HG03457 (cell line): ENCODE data around the gene NEO1.
"Not testable (repeated sequence)": the region's sequence is repeated elsewhere in the genome, so short reads cannot be mapped to it uniquely, and the experiment has no call there.

Experiments
- ATAC-seq: cut with Tn5 transposase; IDR thresholded peaks from one replicate; pipeline ENCODE4 v1.9.1; 2021; ENCODE audit warnings: moderate number of reproducible peaks; ENCODE audit not compliant: unreplicated experiment

The NEO1 gene

GRCh38 chr15:73298522-73299245 lies 246.4 kb downstream of the NEO1 start:
- no peak for ATAC-seq

DNA sequence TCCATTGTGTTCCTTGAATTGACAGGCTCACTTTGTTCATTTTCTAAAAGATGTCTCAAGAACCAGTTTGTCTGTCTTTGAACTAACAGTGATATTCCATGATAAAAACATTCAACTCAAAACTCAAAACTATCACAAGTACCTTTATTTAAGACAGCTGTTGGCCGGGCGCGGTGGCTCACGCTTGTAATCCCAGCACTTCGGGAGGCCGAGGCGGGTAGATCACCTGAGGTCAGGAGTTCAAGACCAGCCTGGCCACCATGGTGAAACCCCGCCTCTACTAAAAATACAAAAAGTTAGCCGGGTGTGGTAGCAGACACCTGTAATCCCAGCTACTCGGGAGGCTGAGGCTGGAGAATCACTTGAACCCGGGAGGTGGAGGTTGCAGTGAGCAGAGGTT lies 248.0 kb downstream of the NEO1 start:
- not testable (repeated sequence) for ATAC-seq

DNA sequence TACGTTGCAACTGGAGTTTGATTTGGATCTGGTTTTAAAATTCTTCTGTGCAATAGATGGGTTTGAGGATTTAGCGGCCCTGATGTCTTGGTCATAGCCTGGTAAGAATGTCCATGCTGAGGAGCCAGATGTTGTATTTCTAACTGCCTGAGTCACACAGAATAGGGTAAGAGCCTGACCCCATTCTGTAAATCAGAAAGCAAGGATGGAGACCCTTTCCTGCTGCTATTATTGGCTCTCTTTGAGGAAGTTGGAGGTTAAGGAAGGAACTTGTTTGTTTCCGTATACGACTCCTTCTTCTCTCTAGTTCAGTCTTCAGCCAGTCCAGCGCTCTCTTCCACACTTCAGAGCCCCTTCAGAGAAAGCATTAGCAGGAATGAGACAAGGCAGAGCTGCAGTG lies 251.4 kb downstream of the NEO1 start:
- no peak for ATAC-seq

DNA sequence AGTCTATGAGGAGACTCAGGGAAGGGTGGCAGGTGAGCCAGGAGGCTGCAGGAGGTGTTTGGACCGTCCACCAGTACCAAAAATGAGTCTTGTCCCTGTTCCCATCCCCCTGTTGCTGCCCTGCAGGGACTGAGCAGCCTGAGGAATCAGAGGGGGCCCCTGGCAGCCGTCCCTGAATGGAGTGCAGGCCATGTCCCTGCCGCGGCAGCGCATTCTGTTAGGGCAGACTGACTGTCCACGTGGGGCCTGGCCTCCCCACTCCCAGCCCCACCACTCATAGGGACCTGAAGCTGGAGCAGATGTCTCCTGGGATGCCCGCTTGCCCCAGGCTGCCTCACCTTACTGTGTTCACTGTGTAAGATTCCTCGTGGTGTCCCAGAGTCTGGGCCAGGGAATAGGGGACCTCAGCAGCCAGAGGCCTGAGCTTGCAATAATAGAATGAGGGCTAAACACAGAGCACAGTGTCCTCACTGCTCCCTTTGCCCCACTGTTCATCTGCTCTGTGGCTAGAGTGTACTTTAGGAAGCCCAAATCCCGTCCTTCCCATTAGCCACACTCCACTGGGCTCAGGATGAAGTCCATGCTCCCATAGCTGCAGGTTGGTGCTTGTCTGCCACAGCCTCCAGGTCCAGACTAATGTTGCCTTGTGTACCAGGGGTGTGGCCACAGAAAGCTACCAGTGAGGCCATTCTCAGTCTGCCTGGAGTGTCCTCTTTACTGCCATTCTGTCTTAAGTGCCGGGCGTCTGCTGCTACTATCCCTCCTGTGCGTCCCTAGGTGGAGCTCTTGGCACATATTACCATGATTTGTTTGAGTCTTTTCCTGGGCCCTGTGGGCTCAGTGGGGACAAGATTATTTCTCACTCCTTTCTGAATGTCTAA lies 253.3 kb downstream of the NEO1 start:
- ATAC-seq, result no peak

GRCh38 chr15:73308305-73308704 lies 256.0 kb downstream of the NEO1 start:
- no peak for ATAC-seq

- no peak for ATAC-seq
Measured at GRCh38 chr15:73313861-73314260, 261.6 kb downstream of the NEO1 start.

GRCh38 chr15:73317651-73318462 lies 265.6 kb downstream of the NEO1 start:
- ATAC-seq, result no peak

GRCh38 chr15:73318463-73319351 lies 266.4 kb downstream of the NEO1 start:
- no peak for ATAC-seq

DNA sequence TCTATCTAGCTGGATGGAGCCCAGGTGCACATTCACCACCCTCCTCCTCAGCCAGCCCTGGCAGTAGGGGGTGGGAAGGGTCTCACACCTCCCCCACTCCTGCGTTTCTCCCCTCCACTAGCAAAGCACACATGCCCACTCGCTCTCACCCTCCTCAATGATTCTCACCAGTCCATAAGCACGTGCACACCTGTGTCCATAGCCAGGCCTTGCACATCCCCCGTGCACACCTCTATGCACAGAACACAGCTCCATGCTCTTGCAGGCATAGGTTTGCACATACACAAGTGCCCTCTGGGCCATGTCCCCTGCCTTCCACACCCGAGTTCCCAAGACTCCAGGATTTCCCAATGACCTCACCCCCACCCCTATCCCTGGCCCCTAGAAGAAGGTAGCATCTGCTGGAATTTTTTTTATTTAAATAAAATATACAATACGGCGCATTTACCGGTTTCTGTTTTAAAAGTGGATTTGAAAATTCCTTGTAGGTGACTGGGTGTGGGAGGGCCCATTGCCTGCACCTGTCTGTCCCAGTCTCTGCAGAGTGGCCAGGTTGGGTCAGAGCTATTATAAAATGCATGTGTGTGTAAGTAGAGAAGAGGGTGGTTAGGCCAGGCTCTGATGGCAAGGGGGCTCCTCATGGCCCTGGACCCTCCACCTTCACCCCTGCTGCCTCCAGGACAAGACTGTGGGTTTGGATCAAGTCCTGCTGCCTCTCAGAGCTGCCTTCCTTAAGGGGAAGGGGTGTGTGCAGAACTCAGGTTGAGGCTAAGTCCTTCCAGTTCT lies 267.4 kb downstream of the NEO1 start:
- ATAC-seq, result no peak

- no peak for ATAC-seq
Measured at GRCh38 chr15:73320619-73321180, 268.4 kb downstream of the NEO1 start.

DNA sequence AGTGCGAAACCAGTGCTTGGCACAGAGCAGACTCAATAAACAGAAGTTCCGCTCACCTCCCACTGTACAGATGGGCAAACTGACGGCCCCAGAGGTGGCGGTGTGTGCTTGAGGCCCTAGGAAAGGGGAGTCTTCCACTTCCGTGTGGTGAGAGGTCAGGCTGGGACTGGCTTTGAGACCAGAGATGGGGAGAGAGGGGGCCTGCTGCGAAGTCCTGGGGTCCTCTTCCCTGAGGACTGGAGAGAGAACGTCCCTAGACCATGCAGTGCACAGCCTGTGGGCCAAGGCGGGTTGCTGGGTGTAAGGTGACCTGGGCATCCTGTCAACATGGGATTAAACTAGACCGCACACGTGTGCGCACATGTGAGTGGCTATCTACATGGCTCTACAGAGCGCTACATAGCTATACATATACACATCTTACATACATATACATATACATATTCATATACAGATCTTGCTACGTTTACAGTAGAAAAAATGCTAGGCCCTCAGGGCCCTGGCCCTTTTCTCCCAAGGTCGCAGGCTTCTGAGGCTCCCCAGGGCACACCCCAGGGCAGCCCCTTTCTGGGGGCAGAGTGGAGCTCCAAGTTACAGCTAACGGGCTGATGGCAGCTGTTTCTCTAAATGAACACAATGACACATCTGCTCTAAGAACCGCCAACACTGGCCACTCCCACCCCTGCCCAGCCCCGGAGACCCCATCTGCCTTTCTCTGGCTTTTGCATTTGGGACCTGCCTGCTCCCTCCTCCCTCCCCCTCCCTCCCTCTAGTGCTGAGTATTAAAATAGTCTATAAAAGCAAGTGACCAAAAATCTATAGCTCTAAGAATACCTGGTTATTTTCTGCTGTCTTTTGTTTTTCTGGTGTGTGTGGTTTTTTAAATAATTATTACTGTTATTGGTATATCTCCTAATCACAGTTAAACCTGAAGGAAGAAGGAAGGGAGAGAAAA lies 269.5 kb downstream of the NEO1 start:
- ATAC-seq, result no peak

DNA sequence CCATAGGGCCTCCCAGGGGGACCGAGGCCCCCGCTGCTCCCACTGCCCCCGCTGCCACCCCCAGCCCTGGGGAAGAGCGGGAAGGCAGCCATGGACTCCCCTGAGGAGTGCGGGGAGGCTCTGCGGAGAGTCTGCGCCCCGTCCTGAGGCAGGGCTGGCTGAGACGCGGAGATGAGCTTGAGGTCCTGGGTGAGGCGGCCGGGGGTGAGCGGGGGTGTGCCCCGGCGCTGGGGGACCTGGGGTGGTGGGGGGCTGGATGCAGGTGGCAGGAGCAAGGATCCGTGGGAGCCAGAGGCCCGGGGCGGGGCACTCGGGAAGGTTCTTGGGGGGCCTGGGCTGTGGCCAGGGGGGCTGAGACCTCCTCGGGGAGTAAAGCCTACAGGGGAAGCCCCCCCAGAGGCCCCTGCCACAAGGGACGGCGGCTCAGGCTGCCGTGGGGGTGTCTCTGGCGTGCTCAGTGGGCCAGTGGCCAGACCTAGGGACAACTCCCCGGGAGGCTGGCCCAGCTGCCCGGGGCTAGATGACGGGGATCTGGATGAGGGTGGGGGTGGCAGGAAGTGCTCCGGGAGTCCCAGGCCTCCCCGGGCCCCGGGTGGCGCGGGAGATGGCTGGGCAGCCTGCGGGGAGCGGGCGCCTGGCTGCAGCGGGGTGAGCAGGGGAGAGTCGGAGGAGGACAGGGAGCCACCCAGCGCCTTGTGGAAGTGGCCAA lies 270.6 kb downstream of the NEO1 start:
- ATAC-seq, result no peak

GRCh38 chr15:73323374-73323955 lies 271.2 kb downstream of the NEO1 start:
- no peak for ATAC-seq

DNA sequence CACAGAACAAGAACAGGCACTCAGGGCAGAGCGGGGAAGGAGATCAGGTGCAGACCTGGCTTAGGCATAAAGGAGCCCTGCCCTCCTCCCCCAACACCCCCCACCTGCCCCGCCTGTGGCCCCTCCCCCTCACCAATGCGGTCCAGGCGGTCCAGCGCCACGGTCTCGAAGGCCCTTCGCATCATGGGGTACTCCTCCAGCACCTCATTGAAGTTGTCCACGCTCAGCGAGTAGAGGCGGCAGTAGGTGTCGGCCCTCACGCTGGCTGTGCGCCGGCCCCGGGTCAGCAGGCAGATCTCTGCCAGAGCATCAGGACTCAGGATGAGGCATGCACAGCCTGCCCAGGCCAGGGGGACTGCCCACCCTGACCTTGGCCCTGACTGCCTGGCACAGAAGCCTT lies 271.7 kb downstream of the NEO1 start:
- ATAC-seq, result no peak

DNA sequence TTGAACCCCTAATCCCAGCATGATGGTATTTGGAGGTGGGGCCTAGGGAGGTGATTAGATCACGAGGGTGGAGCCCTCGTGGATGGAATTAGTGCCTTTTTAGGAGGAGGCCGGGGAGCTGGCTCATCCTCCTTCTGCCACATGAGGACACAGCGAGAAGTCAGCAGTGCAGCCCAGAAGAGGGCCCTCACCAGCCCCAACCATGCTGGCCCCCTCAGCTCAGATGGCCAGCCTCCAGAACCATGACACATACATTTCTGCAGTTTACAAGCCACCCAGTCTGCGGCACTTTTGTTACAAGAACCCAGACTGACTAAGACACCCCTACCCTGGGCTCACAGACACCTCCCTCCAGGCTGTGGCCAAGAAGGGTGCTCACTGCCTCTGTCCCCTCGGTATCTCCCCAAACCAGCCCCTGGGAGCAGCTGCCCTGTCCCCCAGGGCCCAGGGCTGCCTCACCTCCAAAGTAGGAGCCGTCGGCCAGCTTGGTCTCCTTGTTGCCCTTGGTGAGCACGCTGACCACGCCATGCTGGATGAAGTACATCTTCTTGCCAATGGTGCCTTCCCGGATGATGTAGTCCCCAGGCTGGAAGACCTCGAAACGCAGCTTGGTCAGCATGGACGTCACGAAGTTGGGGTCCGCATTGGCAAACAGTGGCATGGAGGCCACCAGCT lies 272.4 kb downstream of the NEO1 start:
- ATAC-seq, result no peak

GRCh38 chr15:73325191-73325861 lies 273.1 kb downstream of the NEO1 start:
- no peak for ATAC-seq
